HG03558 (cell line): Measurements from ENCODE around the gene ARHGAP24.
"Not testable (repeated sequence)": the region's sequence is repeated elsewhere in the genome, so short reads cannot be mapped to it uniquely, and the experiment has no call there.

Experiments used
- ATAC-seq: cut with Tn5 transposase; IDR thresholded peaks from one replicate; pipeline ENCODE4 v1.9.1; 2021; ENCODE audit warnings: moderate number of reproducible peaks; ENCODE audit not compliant: unreplicated experiment; ENCODE audit errors: extremely low read depth

The ARHGAP24 gene

GRCh38 chr4:86021671-86022070, 546.7 kb downstream of the ARHGAP24 start:
- not testable (repeated sequence) for ATAC-seq

DNA sequence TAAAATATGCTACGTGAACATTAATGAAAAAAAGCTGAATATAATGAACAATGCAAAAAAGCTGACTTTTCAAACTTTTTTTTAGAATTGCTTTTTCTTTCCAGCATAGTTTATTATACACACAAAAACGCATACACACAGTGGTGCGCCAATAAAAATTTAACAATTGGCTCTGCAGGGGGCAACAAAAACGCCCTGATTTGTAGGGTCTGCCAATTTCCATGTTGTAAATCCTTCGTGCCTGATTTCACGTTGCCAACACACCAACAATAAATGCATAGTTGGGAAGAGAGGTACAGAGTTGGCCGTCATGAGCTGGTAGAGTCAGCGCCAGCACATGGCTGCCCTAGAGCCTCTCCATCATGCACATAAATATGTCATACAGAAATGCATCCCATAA, 551.8 kb downstream of the ARHGAP24 start:
- ATAC-seq = no peak

DNA sequence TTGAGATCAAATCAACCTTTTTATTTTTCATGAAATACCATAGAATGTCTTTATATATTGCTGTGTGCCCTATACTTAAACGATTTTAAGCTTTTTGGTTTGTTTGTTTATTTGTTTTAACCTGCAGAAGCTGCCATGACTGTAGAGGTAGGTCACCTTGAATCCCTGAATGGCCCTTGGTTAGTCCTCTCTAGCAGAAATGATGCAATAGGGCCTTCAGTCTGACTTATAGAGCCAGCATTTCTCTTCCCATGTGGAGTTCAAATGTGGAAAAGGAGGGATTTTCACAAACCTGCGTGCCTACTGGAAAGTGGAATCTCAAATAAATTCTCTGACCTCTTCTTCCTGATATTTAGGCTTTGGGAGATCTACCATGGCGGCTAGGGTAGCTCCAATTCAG, 557.0 kb downstream of the ARHGAP24 start:
- no peak for ATAC-seq

DNA sequence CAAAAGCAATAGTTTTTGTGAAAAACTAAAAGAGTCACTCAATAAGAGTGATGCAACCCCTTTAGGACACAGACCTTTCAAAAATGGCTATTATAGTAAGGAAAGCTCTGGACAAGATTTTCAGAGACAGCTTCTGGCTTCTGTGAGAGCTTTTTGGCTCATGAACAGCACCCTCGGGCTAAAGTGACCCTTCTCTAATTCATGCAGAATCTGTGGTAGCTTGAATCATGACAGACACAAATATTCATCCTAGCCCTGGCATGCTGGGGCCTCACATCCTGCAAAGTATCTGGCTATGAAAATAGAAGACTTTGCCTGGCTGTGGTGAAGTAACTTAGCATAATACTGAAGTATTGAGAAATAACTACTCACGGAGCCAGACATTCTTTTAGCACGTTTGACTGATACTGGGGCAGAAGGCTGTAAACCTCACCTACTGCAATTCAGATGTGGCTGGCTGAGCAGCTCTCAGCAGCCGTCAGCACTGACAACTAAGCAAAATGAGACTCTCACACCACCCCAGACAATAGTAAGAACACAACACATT, 557.6 kb downstream of the ARHGAP24 start:
- ATAC-seq = no peak

DNA sequence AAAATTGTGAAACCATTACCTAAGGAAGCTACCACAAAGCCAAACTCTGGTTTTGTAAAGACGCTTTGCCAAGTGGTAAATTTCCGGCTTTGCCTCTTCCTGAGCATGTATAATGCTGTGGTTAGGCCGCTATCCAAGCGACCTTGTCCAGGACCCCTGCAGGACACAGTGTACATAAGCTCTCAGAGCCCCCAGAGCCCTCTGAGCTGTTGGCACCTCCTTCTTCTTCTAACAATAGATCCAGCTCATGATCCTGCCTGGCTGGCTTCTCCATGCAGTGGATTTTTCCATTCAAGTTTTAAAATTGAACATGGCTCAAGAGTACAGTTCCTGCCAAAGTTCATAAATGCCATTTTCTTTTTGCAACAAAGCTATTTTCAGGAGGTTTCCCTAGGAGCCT, 558.2 kb downstream of the ARHGAP24 start:
- no peak for ATAC-seq

DNA sequence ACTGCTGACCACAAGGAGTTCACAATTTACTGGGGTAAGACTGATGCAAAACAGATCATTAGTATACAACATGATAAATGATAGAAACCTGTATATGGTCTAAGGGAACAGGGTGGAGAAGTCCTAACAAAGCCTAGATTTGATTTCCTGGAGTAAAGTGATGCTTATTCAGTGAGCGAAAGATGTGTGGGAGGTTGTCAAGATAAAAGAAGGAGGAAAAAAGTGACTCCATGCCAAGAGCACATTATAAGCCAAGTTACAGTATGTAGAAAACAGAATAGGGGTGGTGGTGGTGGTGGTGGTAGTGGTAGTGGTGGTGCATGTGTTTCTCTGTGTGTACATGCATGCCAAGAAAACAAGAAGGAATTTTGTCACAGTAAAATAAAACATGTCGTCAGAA, 559.7 kb downstream of the ARHGAP24 start:
- no peak for ATAC-seq

DNA sequence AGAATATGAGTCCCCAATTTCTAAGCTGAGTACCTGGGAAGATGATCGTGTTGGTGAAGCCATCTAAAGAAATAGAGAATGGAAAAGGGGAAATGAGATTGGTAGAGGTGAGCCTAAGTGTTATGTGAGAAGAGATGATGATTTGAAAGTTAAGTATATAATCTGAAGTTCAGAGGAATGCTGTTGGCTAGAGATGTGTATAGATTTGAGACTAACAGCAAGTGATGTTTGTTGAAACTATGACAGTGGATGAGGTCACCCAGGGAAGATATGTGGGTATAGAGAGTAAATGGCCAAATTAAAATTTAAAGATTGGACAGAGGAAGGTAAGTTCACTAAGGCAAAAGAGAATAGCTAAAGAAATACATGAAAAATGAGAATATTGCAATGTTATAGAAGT, 560.7 kb downstream of the ARHGAP24 start:
- no peak for ATAC-seq

- ATAC-seq = no peak
Measured at GRCh38 chr4:86036736-86037135, 561.8 kb downstream of the ARHGAP24 start.

GRCh38 chr4:86038037-86038436, 563.1 kb downstream of the ARHGAP24 start:
- no peak for ATAC-seq

GRCh38 chr4:86043755-86044592, 569.0 kb downstream of the ARHGAP24 start:
- ATAC-seq = peak; percentile 45

- no peak for ATAC-seq
Measured at GRCh38 chr4:86044593-86044985, 569.6 kb downstream of the ARHGAP24 start.

DNA sequence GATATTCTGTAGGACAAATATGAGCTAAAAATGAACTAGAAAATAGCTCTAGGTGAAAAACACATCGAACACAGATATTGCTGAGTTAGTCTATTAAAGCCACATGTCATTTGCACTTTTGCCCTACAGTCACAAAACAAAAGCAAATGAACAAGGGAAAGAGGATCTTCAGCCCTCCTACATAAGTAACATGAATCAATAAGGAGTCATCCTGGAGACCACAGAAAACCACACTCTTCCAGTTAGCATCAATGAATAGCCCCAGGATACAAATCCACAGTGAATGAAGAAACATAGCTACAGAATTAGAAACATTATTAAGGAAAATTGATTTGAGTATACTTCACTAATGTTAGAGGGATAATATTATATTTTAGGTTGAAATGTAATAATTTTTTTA, 573.5 kb downstream of the ARHGAP24 start:
- ATAC-seq = no peak

DNA sequence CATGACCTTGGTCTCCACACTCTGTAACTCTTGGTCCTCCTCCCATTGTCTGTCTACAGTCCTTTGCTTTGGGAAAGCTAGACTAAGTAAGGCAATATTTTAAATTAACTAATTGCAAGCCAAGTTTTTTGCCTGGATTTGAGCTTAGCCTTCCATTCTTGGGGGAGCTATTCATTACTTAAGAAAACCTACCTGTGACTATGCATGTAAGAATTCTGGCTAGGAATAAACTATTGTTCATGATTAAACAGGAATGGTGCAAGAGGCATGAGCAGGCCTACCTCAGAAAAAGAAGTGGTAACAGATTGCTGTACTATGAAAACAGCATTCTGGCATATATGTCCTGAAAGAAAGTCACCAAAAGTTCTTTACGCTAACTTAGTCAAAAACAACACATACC, 575.5 kb downstream of the ARHGAP24 start:
- no peak for ATAC-seq
